Measurements from ENCODE around the gene GTF2H4. TPM values are rescaled to one million over a fixed set of nuclear protein-coding genes. Genes with fewer than 3 reads are reported as not detected.

The GTF2H4 gene
- total and polyA plus RNA-seq, 2 of the 8 experiments (the other 6 are each of a cell fraction or from before 2014, with no cell fraction given): 42.3 to 53.4 TPM

- TF ChIP-seq JUN (IDR thresholded peaks at IDR 0.05; ENCODE audit: low read depth, low read length) (no peak), SUZ12 (IDR thresholded peaks at IDR 0.05; ENCODE audit: low read length) (no peak), ASH2L (IDR thresholded peaks at IDR 0.05; ENCODE audit: low read length) (no peak), CHD2 (IDR thresholded peaks at IDR 0.05; ENCODE audit: low read length) (no peak)
Observed at GRCh38 chr6:30914854-30915590, 7.0 kb downstream of the GTF2H4 start (continued).

Measured in H1 (cell line).